Large intestine (tissue), 3 donors: Measurements from ENCODE around the gene HS3ST3A1. TPM values are rescaled to one million over a fixed set of nuclear protein-coding genes. Genes with fewer than 3 reads are reported as not detected.

Experiments used
- DNase-seq, 2 donors: peaks; one replicate each; pipeline versions ENCODE4 v3.0.0 to v3.0.0-alpha.2; 2013
- H3K27ac ChIP-seq: one replicate; pipeline ENCODE4 v1.5.1; 2013; ENCODE audit warnings: low read length
- H3K27me3 ChIP-seq: 2 replicates; pipeline ENCODE4 v1.6.1; 2013; ENCODE audit warnings: low read length; ENCODE audit not compliant: control insufficient read depth, insufficient read depth
- H3K36me3 ChIP-seq: 2 replicates; pipeline ENCODE4 v1.6.1; 2013; ENCODE audit warnings: low read length; ENCODE audit not compliant: control insufficient read depth, insufficient read depth
- H3K4me1 ChIP-seq: one replicate; pipeline ENCODE4 v1.6.1; 2013; ENCODE audit warnings: low read length; ENCODE audit not compliant: control insufficient read depth, insufficient read depth
- H3K4me3 ChIP-seq: one replicate; pipeline ENCODE4 v1.5.1; 2013; ENCODE audit warnings: low read length
- H3K9me3 ChIP-seq: one replicate; pipeline ENCODE4 v1.6.1; 2013; ENCODE audit warnings: mild to moderate bottlenecking, low read depth, low read length, moderate library complexity; ENCODE audit not compliant: control insufficient read depth
- WGBS: methylation state at CpG from one replicate; pipeline ENCODE4 v1.1.5; 2013; ENCODE audit warnings: low lambda C conversion rate; ENCODE audit not compliant: insufficient coverage; 5-methylcytosine and 5-hydroxymethylcytosine counted together
- polyA plus RNA-seq: library from polyadenylated mRNA; unstranded; fragments of 120-200 nt; gene quantifications from one replicate; pipeline ENCODE4 v1.2.1, GENCODE V29; 2013

HS3ST3A1 gene
- polyA plus RNA-seq, 1 donor, result 0.27 TPM

- no peaks in the 10 kb centered on the region for H3K9me3 ChIP-seq
- no peak for DNase-seq
These were observed 80.7 kb downstream of the HS3ST3A1 start for GRCh38 chr17:13520899-13521572.

GRCh38 chr17:13518261-13519000 lies 83.3 kb downstream of the HS3ST3A1 start:
- no peak overlapping the region for H3K4me3 ChIP-seq
- H3K36me3 ChIP-seq, result no peaks in the 10 kb centered on the region
- H3K27me3 ChIP-seq, result no peaks in the 10 kb centered on the region
- H3K4me1 ChIP-seq, result no peaks in the 10 kb centered on the region
- no peak overlapping the region for H3K27ac ChIP-seq
- no peak for DNase-seq
- no peaks in the 10 kb centered on the region for H3K9me3 ChIP-seq
- 100% methylated on average over 1 of the region's 2 CpGs for WGBS

More at GRCh38 chr17:13520899-13521572, 80.7 kb downstream of the HS3ST3A1 start:
- Histone ChIP-seq H3K4me3 (no peak overlapping the region), H3K27ac (no peak overlapping the region), H3K36me3 (no peaks in the 10 kb centered on the region), H3K4me1 (no peaks in the 10 kb centered on the region), H3K27me3 (no peaks in the 10 kb centered on the region)
- WGBS, result no CpG with 5 or more reads among the region's 6 CpGs

- WGBS, result 67% methylated on average over 1 of the region's 8 CpGs
- no peaks in the 10 kb centered on the region for H3K4me1 ChIP-seq
- H3K9me3 ChIP-seq, result no peaks in the 10 kb centered on the region
- H3K27ac ChIP-seq, result no peak overlapping the region
- H3K36me3 ChIP-seq, result no peaks in the 10 kb centered on the region
- DNase-seq, result no peak
- H3K4me3 ChIP-seq, result no peak overlapping the region
- no peaks in the 10 kb centered on the region for H3K27me3 ChIP-seq
These were observed 88.7 kb downstream of the HS3ST3A1 start for GRCh38 chr17:13513039-13513405.

GRCh38 chr17:13510062-13510461 lies 91.7 kb downstream of the HS3ST3A1 start:
- Histone ChIP-seq H3K4me1 (no peaks in the 10 kb centered on the region), H3K36me3 (no peaks in the 10 kb centered on the region), H3K9me3 (no peaks in the 10 kb centered on the region), H3K27ac (no peak overlapping the region), H3K27me3 (peaks cover 2% of the 10 kb centered on the region), H3K4me3 (no peak overlapping the region)
- peak in 1 of 2 donors; percentile 4 for DNase-seq
- 28% methylated on average over 3 of the region's 6 CpGs for WGBS

- 86% methylated on average over 3 of the region's 3 CpGs for WGBS
- Histone ChIP-seq H3K27me3 (peaks cover 2% of the 10 kb centered on the region), H3K4me1 (no peaks in the 10 kb centered on the region), H3K27ac (no peak overlapping the region), H3K4me3 (no peak overlapping the region), H3K36me3 (no peaks in the 10 kb centered on the region), H3K9me3 (no peaks in the 10 kb centered on the region)
- DNase-seq, result peak in 1 of 2 donors; percentile 2
These were observed 92.2 kb downstream of the HS3ST3A1 start for GRCh38 chr17:13509527-13509926.

- H3K27me3 ChIP-seq, result peaks cover 2% of the 10 kb centered on the region
- DNase-seq, result no peak
- no peak overlapping the region for H3K27ac ChIP-seq
- WGBS, result 100% methylated on average over 1 of the region's 2 CpGs
- H3K9me3 ChIP-seq, result no peaks in the 10 kb centered on the region
- no peaks in the 10 kb centered on the region for H3K4me1 ChIP-seq
- H3K36me3 ChIP-seq, result no peaks in the 10 kb centered on the region
- H3K4me3 ChIP-seq, result no peak overlapping the region
These were observed 92.8 kb downstream of the HS3ST3A1 start for GRCh38 chr17:13508896-13509295.

GRCh38 chr17:13503526-13503925 lies 98.2 kb downstream of the HS3ST3A1 start:
- 90% methylated on average over 2 of the region's 6 CpGs for WGBS
- Histone ChIP-seq H3K4me3 (no peak overlapping the region), H3K27me3 (peaks cover 2% of the 10 kb centered on the region), H3K27ac (no peak overlapping the region), H3K4me1 (no peaks in the 10 kb centered on the region), H3K9me3 (no peaks in the 10 kb centered on the region), H3K36me3 (no peaks in the 10 kb centered on the region)
- no peak for DNase-seq

- Histone ChIP-seq H3K4me1 (no peaks in the 10 kb centered on the region), H3K9me3 (no peaks in the 10 kb centered on the region), H3K27me3 (no peaks in the 10 kb centered on the region), H3K27ac (no peak overlapping the region), H3K4me3 (no peak overlapping the region), H3K36me3 (no peaks in the 10 kb centered on the region)
- no peak for DNase-seq
- no CpG with 5 or more reads among the region's 2 CpGs for WGBS
These were observed 99.5 kb downstream of the HS3ST3A1 start for GRCh38 chr17:13502263-13502662.

- no peak overlapping the region for H3K27ac ChIP-seq
- H3K36me3 ChIP-seq, result no peaks in the 10 kb centered on the region
- H3K4me3 ChIP-seq, result no peak overlapping the region
- 79% methylated on average over 2 of the region's 7 CpGs for WGBS
- no peaks in the 10 kb centered on the region for H3K27me3 ChIP-seq
- H3K4me1 ChIP-seq, result no peaks in the 10 kb centered on the region
- H3K9me3 ChIP-seq, result no peaks in the 10 kb centered on the region
- no peak for DNase-seq
These were observed 100.8 kb downstream of the HS3ST3A1 start for GRCh38 chr17:13500947-13501346.

- Histone ChIP-seq H3K27me3 (no peaks in the 10 kb centered on the region), H3K4me1 (no peaks in the 10 kb centered on the region), H3K9me3 (no peaks in the 10 kb centered on the region), H3K27ac (no peak overlapping the region), H3K4me3 (no peak overlapping the region), H3K36me3 (no peaks in the 10 kb centered on the region)
- WGBS, result 60% methylated on average over 3 of the region's 3 CpGs
- DNase-seq, result no peak
These were observed 103.5 kb downstream of the HS3ST3A1 start for GRCh38 chr17:13498184-13498583.
